NB4 (cell line): Measurements from ENCODE around the gene ITPR2.

ENCODE experiments used
- CTCF ChIP-seq: IDR thresholded peaks from one replicate; pipeline ENCODE4 v1.5.1; 2012; ENCODE audit warnings: low read depth, low read length
- MAX ChIP-seq: IDR thresholded peaks from 2 replicates; pipeline ENCODE4 v1.6.1; 2011; ENCODE audit warnings: low read depth, low read length
- POLR2A ChIP-seq: IDR thresholded peaks from 2 replicates; pipeline ENCODE4 v1.6.1; 2011; ENCODE audit warnings: mild to moderate bottlenecking; ENCODE audit not compliant: insufficient read length; ENCODE audit errors: extremely low read depth

GRCh38 chr12:26746121-26746714 lies 86.8 kb downstream of the ITPR2 start:
- no peak for TF ChIP-seq CTCF
- TF ChIP-seq POLR2A: no peak
- TF ChIP-seq MAX: no peak
